ENCODE data around the gene MBNL2. TPM values are rescaled to one million over a fixed set of nuclear protein-coding genes. Genes with fewer than 3 reads are reported as not detected.

MBNL2 gene
- total and polyA plus RNA-seq, 2 experiments from 2014 or later = 0.55 to 3.2 TPM

GRCh38 chr13:97276862-97277269, 54.7 kb downstream of the MBNL2 start:
- no peaks in the 10 kb centered on the region for H3K27me3 Mint-ChIP-seq (ENCODE audit: insufficient read depth, low read depth, poor library complexity)
- H3K4me1 Mint-ChIP-seq = peaks cover 15% of the 10 kb centered on the region
- H3K36me3 Mint-ChIP-seq (ENCODE audit: low read depth) = no peaks in the 10 kb centered on the region
- no peaks in the 10 kb centered on the region for H3K9me3 Mint-ChIP-seq
- H3K9me2 ChIP-seq (ENCODE audit: insufficient read depth) = no peaks in the 10 kb centered on the region
- no peaks in the 10 kb centered on the region for H3K36me3 ChIP-seq (ENCODE audit: insufficient read depth)
- H2AFZ ChIP-seq = no peak overlapping the region
- TF ChIP-seq ZNF331 (CRISPR knock-in tag; IDR thresholded peaks at IDR 0.05; ENCODE audit: low read depth) (no peak), CTCF (conservative IDR thresholded peaks at IDR 0.05; ENCODE audit: low read depth in 2 of 2) (no peak), EZH2phosphoT487 (IDR thresholded peaks at IDR 0.05; ENCODE audit: unreplicated experiment) (no peak), REST (IDR thresholded peaks at IDR 0.05; ENCODE audit: unreplicated experiment) (no peak), NANOG (IDR thresholded peaks at IDR 0.05; ENCODE audit: borderline replicate concordance) (no peak), ZNF114 (CRISPR knock-in tag; IDR thresholded peaks at IDR 0.05) (no peak), STAT1 (IDR thresholded peaks at IDR 0.05; ENCODE audit: unreplicated experiment) (no peak), POLR2AphosphoS5 (IDR thresholded peaks at IDR 0.05; ENCODE audit: low read depth) (no peak), EZH2 (IDR thresholded peaks at IDR 0.05; ENCODE audit: low read depth, unreplicated experiment) (no peak)
- TF ChIP-seq, protein P1, sequence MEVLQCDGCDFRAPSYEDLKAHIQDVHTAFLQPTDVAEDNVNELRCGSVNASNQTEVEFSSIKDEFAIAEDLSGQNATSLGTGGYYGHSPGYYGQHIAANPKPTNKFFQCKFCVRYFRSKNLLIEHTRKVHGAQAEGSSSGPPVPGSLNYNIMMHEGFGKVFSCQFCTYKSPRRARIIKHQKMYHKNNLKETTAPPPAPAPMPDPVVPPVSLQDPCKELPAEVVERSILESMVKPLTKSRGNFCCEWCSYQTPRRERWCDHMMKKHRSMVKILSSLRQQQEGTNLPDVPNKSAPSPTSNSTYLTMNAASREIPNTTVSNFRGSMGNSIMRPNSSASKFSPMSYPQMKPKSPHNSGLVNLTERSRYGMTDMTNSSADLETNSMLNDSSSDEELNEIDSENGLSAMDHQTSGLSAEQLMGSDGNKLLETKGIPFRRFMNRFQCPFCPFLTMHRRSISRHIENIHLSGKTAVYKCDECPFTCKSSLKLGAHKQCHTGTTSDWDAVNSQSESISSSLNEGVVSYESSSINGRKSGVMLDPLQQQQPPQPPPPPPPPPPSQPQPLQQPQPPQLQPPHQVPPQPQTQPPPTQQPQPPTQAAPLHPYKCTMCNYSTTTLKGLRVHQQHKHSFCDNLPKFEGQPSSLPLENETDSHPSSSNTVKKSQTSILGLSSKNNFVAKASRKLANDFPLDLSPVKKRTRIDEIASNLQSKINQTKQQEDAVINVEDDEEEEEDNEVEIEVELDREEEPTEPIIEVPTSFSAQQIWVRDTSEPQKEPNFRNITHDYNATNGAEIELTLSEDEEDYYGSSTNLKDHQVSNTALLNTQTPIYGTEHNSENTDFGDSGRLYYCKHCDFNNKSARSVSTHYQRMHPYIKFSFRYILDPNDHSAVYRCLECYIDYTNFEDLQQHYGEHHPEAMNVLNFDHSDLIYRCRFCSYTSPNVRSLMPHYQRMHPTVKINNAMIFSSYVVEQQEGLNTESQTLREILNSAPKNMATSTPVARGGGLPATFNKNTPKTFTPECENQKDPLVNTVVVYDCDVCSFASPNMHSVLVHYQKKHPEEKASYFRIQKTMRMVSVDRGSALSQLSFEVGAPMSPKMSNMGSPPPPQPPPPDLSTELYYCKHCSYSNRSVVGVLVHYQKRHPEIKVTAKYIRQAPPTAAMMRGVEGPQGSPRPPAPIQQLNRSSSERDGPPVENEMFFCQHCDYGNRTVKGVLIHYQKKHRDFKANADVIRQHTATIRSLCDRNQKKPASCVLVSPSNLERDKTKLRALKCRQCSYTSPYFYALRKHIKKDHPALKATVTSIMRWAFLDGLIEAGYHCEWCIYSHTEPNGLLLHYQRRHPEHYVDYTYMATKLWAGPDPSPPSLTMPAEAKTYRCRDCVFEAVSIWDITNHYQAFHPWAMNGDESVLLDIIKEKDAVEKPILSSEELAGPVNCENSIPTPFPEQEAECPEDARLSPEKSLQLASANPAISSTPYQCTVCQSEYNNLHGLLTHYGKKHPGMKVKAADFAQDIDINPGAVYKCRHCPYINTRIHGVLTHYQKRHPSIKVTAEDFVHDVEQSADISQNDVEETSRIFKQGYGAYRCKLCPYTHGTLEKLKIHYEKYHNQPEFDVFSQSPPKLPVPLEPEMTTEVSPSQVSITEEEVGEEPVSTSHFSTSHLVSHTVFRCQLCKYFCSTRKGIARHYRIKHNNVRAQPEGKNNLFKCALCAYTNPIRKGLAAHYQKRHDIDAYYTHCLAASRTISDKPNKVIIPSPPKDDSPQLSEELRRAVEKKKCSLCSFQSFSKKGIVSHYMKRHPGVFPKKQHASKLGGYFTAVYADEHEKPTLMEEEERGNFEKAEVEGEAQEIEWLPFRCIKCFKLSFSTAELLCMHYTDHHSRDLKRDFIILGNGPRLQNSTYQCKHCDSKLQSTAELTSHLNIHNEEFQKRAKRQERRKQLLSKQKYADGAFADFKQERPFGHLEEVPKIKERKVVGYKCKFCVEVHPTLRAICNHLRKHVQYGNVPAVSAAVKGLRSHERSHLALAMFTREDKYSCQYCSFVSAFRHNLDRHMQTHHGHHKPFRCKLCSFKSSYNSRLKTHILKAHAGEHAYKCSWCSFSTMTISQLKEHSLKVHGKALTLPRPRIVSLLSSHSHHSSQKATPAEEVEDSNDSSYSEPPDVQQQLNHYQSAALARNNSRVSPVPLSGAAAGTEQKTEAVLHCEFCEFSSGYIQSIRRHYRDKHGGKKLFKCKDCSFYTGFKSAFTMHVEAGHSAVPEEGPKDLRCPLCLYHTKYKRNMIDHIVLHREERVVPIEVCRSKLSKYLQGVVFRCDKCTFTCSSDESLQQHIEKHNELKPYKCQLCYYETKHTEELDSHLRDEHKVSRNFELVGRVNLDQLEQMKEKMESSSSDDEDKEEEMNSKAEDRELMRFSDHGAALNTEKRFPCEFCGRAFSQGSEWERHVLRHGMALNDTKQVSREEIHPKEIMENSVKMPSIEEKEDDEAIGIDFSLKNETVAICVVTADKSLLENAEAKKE (CRISPR knock-in tag; IDR thresholded peaks at IDR 0.05) = no peak
- H3K79me2 ChIP-seq (replicated peaks; ENCODE audit: insufficient read depth) = no peaks in the 10 kb centered on the region
- no peak overlapping the region for H3K4me3 ChIP-seq
- no peaks in the 10 kb centered on the region for H3F3A ChIP-seq (replicated peaks; ENCODE audit: low read depth)
- no peaks in the 10 kb centered on the region for H3K4me1 ChIP-seq (ENCODE audit: insufficient read depth)
- DNase-seq (ENCODE audit: low spot score) (no peak), ATAC-seq (no peak)
- no peak overlapping the region for H3K4me3 Mint-ChIP-seq
- H3K27ac Mint-ChIP-seq = no peak overlapping the region
- H3K27ac ChIP-seq (ENCODE audit: low read depth) = no peak overlapping the region
- no peak overlapping the region for H3K4me2 ChIP-seq
- no peaks in the 10 kb centered on the region for H3K27me3 ChIP-seq (ENCODE audit: insufficient read depth)
- no peaks in the 10 kb centered on the region for H4K20me1 ChIP-seq (replicated peaks; ENCODE audit: insufficient read depth)
